ENCODE data around the gene C5orf63. TPM values are rescaled to one million over a fixed set of nuclear protein-coding genes. Genes with fewer than 3 reads are reported as not detected.
"Not testable (repeated sequence)": the region's sequence is repeated elsewhere in the genome, so short reads cannot be mapped to it uniquely, and the experiment has no call there.

C5orf63 gene
- polyA plus RNA-seq, 6 donors from 2014 or later: 7.7 to 17.5 (median 9.8) TPM

DNA sequence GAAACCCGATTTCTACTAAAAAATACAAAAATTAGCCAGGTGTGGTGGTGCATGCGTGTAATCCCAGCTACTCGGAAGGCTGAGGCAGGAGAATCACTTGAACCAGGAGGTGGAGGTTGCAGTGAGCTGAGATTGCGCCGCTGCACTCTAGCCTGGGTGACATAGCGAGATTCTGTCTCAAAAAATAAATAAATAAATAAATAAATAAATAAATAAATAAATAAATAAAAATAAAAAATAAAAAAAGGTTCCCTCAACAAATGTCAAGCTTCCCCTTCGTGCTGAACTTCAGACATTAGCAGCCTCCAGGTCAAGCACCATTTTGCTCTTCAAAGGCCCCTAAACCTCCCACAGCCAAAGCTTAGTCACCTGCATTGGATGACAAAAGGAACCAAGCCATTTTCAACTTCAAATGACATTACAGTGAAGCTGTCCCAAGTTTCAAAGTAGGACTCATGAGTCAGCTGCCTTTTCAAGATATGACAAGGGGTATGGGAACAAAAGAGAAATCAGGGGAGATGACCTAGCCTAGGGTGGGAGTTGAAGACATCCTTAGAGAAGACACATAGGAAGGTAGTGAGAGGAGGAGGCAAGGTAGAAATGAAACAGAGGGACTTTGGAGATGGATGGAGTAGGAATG, 49.6 kb downstream of the C5orf63 start:
- not testable (repeated sequence) for H3K27me3 Mint-ChIP-seq; H3K36me3 Mint-ChIP-seq; H3K9me3 Mint-ChIP-seq; ATAC-seq (ENCODE audit: low read depth in 2 of 2); DNase-seq
- H3K4me1 Mint-ChIP-seq: peaks cover 56 to 75% (median 72%) of the 10 kb centered on the region in 3 donors
- peak overlapping the region in 3 of 6 donors; percentile 37 to 58 (median 49) for H3K27ac Mint-ChIP-seq
- peak overlapping the region in 2 of 8 donors; percentile 24 to 31 for H3K4me3 Mint-ChIP-seq

- Mint-ChIP-seq H3K27me3 (no peaks in the 10 kb centered on the region), H3K4me3 (no peak overlapping the region), H3K4me1 (peaks cover 56 to 76% (median 65%) of the 10 kb centered on the region in 3 donors), H3K36me3 (no peaks in the 10 kb centered on the region), H3K27ac (peak overlapping the region in 1 of 6 donors; percentile 29), H3K9me3 (no peaks in the 10 kb centered on the region)
- no peak for ATAC-seq (ENCODE audit: low read depth in 2 of 2)
- no peak for DNase-seq
Measured at GRCh38 chr5:127022846-127023245, 50.5 kb downstream of the C5orf63 start.

- ATAC-seq (ENCODE audit: low read depth in 2 of 2) (peak; percentile 18 to 25), DNase-seq (no peak)
- Mint-ChIP-seq H3K27ac (peak overlapping the region; percentile 2 to 92 (median 45)), H3K4me3 (peak overlapping the region in 1 of 8 donors; percentile 27), H3K36me3 (no peaks in the 10 kb centered on the region), H3K9me3 (peaks cover 0 to 4% (median 0%) of the 10 kb centered on the region in 7 donors), H3K4me1 (peaks cover 57 to 72% (median 60%) of the 10 kb centered on the region in 3 donors), H3K27me3 (no peaks in the 10 kb centered on the region)
Measured at GRCh38 chr5:127019928-127020327, 53.4 kb downstream of the C5orf63 start.

DNA sequence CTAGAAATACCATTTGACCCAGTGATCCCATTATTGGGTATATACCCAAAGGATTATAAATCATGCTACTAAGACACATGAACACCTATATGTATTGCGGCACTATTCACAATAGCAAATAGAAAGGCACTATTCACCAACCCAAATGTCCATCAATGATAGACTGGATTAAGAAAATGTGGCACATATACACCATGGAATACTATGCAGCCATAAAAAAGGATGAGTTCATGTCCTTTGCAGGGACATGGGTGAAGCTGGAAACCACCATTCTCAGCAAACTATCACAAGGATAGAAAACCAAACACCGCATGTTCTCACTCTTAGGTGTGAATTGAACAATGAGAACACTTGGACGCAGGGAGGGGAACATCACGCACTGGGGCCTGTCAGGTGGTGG, 56.6 kb downstream of the C5orf63 start:
- H3K4me3 Mint-ChIP-seq; DNase-seq; H3K27me3 Mint-ChIP-seq; H3K9me3 Mint-ChIP-seq; ATAC-seq (ENCODE audit: low read depth in 2 of 2); H3K36me3 Mint-ChIP-seq: not testable (repeated sequence)
- H3K27ac Mint-ChIP-seq: peak overlapping the region in 1 of 6 donors; percentile 66
- peaks cover 60 to 76% (median 71%) of the 10 kb centered on the region in 3 donors for H3K4me1 Mint-ChIP-seq

DNA sequence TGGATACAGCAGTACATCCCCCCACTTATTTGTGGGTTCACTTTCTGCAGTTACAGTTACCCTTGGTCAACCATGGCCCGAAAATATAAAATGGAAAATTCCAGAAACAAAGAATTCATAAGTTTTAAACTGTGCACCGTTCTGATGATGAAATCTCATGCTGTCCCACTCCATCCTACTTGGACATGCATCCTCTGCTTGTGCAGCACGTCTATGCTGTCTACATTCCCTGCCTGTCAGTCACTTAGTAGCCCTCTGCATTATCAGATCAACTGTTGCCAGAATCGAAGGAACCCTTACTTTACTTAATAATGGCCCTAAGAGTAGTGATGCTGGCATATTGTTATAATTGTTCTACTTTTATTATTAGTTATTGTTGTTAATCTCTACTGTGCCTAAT, 57.6 kb downstream of the C5orf63 start:
- ATAC-seq (ENCODE audit: low read depth in 2 of 2) (no peak), DNase-seq (no peak)
- H3K27me3 Mint-ChIP-seq: no peaks in the 10 kb centered on the region
- H3K9me3 Mint-ChIP-seq: peaks cover 0 to 4% (median 0%) of the 10 kb centered on the region in 7 donors
- no peaks in the 10 kb centered on the region for H3K36me3 Mint-ChIP-seq
- peaks cover 53 to 76% (median 73%) of the 10 kb centered on the region in 3 donors for H3K4me1 Mint-ChIP-seq
- H3K4me3 Mint-ChIP-seq: peak overlapping the region in 1 of 8 donors; percentile 42
- H3K27ac Mint-ChIP-seq: peak overlapping the region in 5 of 6 donors; percentile 47 to 78 (median 70)

DNA sequence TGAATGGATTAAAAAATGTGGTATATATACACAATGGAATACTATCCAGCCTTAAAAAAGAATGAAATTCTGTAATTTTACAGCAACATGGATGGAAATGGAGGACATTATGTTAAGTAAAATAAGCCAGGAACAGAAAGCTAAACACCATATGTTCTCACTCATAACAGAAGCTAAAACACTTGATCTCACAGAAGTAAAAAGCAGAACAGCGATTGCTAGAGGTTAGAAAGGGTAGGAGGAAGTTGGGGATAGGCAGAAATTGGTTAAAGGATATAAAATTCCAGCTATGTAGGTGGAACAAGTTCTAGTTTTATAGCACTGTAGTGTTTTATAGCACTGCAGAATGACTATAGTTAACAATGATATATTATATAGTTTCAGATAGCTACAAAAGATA, 58.7 kb downstream of the C5orf63 start:
- Mint-ChIP-seq H3K4me3 (peak overlapping the region; percentile 12 to 67 (median 42)), H3K4me1 (peaks cover 51 to 74% (median 73%) of the 10 kb centered on the region in 3 donors), H3K36me3 (no peaks in the 10 kb centered on the region), H3K9me3 (peaks cover 0 to 4% (median 0%) of the 10 kb centered on the region in 7 donors), H3K27me3 (no peaks in the 10 kb centered on the region), H3K27ac (peak overlapping the region in 5 of 6 donors; percentile 6 to 75 (median 55))
- ATAC-seq (ENCODE audit: low read depth in 2 of 2) (peak; percentile 80 to 84), DNase-seq (peak; percentile 22)

DNA sequence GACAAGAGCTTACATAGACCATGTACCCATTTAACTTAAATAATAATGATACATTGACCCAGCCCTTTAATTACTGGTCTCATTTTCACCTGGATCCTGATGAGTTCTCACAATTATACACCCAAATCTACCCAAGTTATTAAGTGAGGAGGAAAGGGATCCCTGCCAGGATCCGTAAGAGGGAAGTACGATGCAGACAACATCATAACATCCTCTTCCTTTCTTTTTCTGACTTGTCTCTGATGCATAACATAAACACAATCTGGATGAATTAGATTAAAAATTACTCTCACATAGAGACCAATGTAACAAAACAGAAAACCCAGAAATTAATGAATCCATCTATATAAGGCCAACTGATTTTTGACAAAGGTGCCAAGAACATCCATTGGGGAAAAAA, 59.9 kb downstream of the C5orf63 start:
- H3K4me1 Mint-ChIP-seq: peaks cover 49 to 74% (median 72%) of the 10 kb centered on the region in 3 donors

GRCh38 chr5:127012916-127013315, 60.4 kb downstream of the C5orf63 start:
- H3K36me3 Mint-ChIP-seq: peaks cover 0 to 7% of the 10 kb centered on the region in 2 donors
- peaks cover 0 to 4% (median 0%) of the 10 kb centered on the region in 7 donors for H3K9me3 Mint-ChIP-seq
- H3K4me1 Mint-ChIP-seq: peaks cover 49 to 78% (median 73%) of the 10 kb centered on the region in 3 donors
- no peak for ATAC-seq (ENCODE audit: low read depth in 2 of 2)
- H3K27ac Mint-ChIP-seq: peak overlapping the region in 5 of 6 donors; percentile 52 to 75 (median 65)
- peak overlapping the region in 6 of 8 donors; percentile 30 to 71 (median 56) for H3K4me3 Mint-ChIP-seq
- no peaks in the 10 kb centered on the region for H3K27me3 Mint-ChIP-seq
- no peak for DNase-seq

More for the DNA sequence above, 59.9 kb downstream of the C5orf63 start:
- Mint-ChIP-seq H3K36me3 (peaks cover 0 to 2% of the 10 kb centered on the region in 2 donors), H3K4me3 (peak overlapping the region; percentile 30 to 71 (median 56)), H3K27me3 (no peaks in the 10 kb centered on the region), H3K27ac (peak overlapping the region; percentile 13 to 78 (median 67)), H3K9me3 (peaks cover 0 to 4% (median 0%) of the 10 kb centered on the region in 7 donors)
- DNase-seq (no peak), ATAC-seq (ENCODE audit: low read depth in 2 of 2) (no peak)

DNA sequence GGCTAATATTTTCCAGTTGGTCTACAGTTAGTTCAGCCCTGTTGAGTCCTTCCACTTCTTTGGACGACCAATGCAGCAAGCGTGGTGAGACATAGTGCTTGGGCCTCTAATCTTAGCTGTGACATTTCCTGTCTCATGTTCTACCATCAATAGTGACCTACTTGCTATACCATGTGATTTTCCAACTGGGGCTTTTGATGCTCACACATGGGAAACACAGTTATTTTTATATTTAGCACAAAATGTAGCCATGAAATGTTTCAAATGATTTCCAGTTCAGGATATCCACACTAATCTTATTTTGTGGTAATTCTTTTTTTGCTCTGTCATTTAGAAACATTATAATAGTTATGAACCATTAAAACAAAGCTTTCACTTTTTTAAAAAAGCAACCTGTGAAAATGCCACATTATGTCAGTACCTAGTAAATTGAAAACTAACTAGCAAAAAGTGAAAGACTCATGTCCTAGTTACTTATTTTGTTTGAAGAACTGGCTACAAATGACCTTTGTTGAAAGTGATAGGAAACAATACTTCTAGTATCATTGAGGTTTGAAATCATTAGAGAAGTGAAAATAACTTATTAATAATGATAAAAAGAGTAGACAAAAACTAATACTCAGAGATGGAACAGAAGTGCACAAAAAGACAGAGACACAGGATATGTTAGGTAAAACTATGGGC, 61.2 kb downstream of the C5orf63 start:
- Mint-ChIP-seq H3K27me3 (no peaks in the 10 kb centered on the region), H3K36me3 (peaks cover 0 to 7% of the 10 kb centered on the region in 2 donors), H3K4me3 (peak overlapping the region in 5 of 8 donors; percentile 3 to 35 (median 16)), H3K4me1 (peaks cover 49 to 82% (median 73%) of the 10 kb centered on the region in 3 donors), H3K9me3 (peaks cover 0 to 4% (median 0%) of the 10 kb centered on the region in 7 donors), H3K27ac (peak overlapping the region; percentile 11 to 77 (median 53))
- DNase-seq: no peak
- peak; percentile 67 to 69 for ATAC-seq (ENCODE audit: low read depth in 2 of 2)

- Mint-ChIP-seq H3K4me1 (peaks cover 46 to 87% (median 68%) of the 10 kb centered on the region in 3 donors), H3K9me3 (no peaks in the 10 kb centered on the region), H3K27me3 (no peaks in the 10 kb centered on the region), H3K36me3 (peaks cover 0 to 7% of the 10 kb centered on the region in 2 donors), H3K4me3 (peak overlapping the region in 2 of 8 donors; percentile 12 to 24), H3K27ac (peak overlapping the region in 1 of 6 donors; percentile 67)
- no peak for DNase-seq
- no peak for ATAC-seq (ENCODE audit: low read depth in 2 of 2)
Measured at GRCh38 chr5:127011153-127011552, 62.1 kb downstream of the C5orf63 start.

- H3K4me1 Mint-ChIP-seq: peaks cover 43 to 84% (median 62%) of the 10 kb centered on the region in 3 donors
Measured at GRCh38 chr5:127010362-127010761, 62.9 kb downstream of the C5orf63 start.

DNA sequence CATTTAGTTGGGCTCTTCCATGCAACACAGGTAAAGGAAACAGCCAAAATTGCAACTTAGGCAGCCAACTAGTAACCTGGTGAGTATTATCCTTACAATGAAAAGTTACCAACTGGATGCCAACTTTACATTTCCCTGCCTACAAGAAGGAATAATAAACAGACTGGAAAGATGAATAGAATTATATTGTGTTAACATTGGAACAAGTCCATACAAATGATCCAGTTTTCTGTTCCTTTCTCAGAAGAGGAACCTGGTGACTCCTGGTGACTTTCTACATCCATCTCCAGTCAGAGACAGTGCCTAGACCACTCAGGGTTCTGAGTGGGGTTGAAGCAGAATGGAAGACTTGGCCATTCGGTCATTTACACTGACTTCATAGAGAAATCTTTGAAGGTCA, 63.5 kb downstream of the C5orf63 start:
- peak overlapping the region in 2 of 8 donors; percentile 1 to 17 for H3K4me3 Mint-ChIP-seq
- no peaks in the 10 kb centered on the region for H3K27me3 Mint-ChIP-seq
- no peaks in the 10 kb centered on the region for H3K9me3 Mint-ChIP-seq
- peak overlapping the region in 3 of 6 donors; percentile 1 to 38 (median 2) for H3K27ac Mint-ChIP-seq
- peaks cover 0 to 7% of the 10 kb centered on the region in 2 donors for H3K36me3 Mint-ChIP-seq
- ATAC-seq (ENCODE audit: low read depth in 2 of 2): no peak
- DNase-seq: no peak
- peaks cover 38 to 83% (median 56%) of the 10 kb centered on the region in 3 donors for H3K4me1 Mint-ChIP-seq

More at GRCh38 chr5:127010362-127010761, 62.9 kb downstream of the C5orf63 start:
- Mint-ChIP-seq H3K36me3 (peaks cover 0 to 7% of the 10 kb centered on the region in 2 donors), H3K27me3 (no peaks in the 10 kb centered on the region), H3K9me3 (no peaks in the 10 kb centered on the region), H3K27ac (peak overlapping the region in 1 of 6 donors; percentile 66), H3K4me3 (no peak overlapping the region)
- ATAC-seq (ENCODE audit: low read depth in 2 of 2) (no peak), DNase-seq (no peak)

DNA sequence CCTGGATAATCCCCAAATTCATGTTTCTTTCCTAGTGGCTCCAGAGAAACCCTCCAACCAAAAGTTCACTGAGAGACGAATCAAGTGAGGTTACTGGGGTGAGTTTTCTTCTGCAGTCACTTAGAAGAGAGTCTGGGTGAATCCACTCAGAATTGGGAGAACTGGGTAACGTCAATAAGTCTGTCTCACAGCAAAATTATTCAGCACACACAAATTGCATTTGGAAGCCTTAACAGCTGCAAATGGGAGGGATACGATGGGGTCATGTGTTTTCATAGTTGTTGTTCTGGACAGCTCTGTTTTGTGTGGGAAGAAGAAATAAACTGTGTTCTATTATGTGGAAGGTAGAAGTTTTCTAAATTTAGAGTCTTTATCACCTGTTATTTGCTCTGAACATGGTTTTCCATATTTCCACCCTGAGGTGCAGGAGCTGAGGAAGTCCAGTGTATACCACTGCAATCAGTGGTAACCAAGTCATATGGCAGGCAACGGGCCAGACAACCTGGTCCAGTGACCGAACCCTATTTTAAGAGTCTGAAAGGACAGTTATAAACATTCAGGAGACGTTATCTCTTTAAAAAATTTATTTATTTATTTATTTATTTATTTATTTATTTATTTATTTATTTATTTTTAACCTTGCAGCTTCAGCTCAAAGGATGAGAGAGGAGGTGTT, 64.9 kb downstream of the C5orf63 start:
- ATAC-seq (ENCODE audit: low read depth in 2 of 2): no peak
- peaks cover 0 to 7% of the 10 kb centered on the region in 2 donors for H3K36me3 Mint-ChIP-seq
- peak overlapping the region in 1 of 8 donors; percentile 7 for H3K4me3 Mint-ChIP-seq
- H3K27me3 Mint-ChIP-seq: no peaks in the 10 kb centered on the region
- H3K4me1 Mint-ChIP-seq: peaks cover 33 to 83% (median 54%) of the 10 kb centered on the region in 3 donors
- DNase-seq: no peak
- no peaks in the 10 kb centered on the region for H3K9me3 Mint-ChIP-seq
- H3K27ac Mint-ChIP-seq: peak overlapping the region in 2 of 6 donors; percentile 52 to 70
